Breast epithelium (tissue), 3 donors: Measurements from ENCODE around the gene SIRPA.

Experiments used
- POLR2A ChIP-seq: fragments of 450-650 bp; IDR thresholded peaks from one replicate; pipeline ENCODE4 v1.6.1; 2016; ENCODE audit warnings: antibody characterized with exemption, mild to moderate bottlenecking, moderate library complexity
- POLR2AphosphoS5 ChIP-seq, 3 donors: sonication (generic); formaldehyde crosslinking; IDR thresholded peaks; one replicate each; pipeline ENCODE4 v1.6.1; 2017; ENCODE audit warnings: antibody characterized with exemption in 3 of 3
- TF ChIP-seq, protein P1 (sequence below), 3 donors: fragments of 450-650 bp; IDR thresholded peaks; one replicate each; pipeline ENCODE4 v1.5.1; 2016 to 2017; ENCODE audit warnings: antibody characterized with exemption in 3 of 3, mild to moderate bottlenecking in 3 of 3, moderate library complexity in 3 of 3

DNA sequence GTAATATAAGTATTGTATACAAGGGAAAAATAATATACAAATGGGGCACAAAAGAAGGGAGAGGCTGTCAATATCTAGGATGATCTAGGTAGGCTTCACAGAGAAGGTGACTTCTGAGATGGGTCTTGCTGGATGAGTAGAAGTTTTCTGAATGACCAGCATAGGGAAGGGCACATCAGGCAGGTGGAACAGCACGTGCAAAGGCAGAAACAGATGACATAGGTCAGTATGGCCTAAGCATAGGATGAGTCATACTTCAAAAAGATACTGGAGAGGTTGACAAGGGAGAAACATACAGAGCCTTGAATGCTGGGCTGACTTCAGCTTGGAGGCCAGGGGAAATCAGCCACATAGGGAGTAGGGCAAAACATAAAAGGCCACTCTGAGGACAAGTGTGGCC, 31.9 kb upstream of the SIRPA start:
- TF ChIP-seq, protein P1, sequence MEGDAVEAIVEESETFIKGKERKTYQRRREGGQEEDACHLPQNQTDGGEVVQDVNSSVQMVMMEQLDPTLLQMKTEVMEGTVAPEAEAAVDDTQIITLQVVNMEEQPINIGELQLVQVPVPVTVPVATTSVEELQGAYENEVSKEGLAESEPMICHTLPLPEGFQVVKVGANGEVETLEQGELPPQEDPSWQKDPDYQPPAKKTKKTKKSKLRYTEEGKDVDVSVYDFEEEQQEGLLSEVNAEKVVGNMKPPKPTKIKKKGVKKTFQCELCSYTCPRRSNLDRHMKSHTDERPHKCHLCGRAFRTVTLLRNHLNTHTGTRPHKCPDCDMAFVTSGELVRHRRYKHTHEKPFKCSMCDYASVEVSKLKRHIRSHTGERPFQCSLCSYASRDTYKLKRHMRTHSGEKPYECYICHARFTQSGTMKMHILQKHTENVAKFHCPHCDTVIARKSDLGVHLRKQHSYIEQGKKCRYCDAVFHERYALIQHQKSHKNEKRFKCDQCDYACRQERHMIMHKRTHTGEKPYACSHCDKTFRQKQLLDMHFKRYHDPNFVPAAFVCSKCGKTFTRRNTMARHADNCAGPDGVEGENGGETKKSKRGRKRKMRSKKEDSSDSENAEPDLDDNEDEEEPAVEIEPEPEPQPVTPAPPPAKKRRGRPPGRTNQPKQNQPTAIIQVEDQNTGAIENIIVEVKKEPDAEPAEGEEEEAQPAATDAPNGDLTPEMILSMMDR (IDR thresholded peaks at IDR 0.05) = no peak
- TF ChIP-seq POLR2AphosphoS5 (IDR thresholded peaks at IDR 0.05) (no peak), POLR2A (no peak)
